GOT3 (cell line): ENCODE measurements around the gene SMIM9.

Experiments used
- DNase-seq: peaks from one replicate; lab custom pipeline; 2025; ENCODE audit warnings: mixed read lengths; lab: John Stamatoyannopoulos, UW

SMIM9 gene

GRCh38 chrX:154780968-154781367 is 53.5 kb downstream of the SMIM9 start:
- DNase-seq: no peak

GRCh38 chrX:154779261-154779660 is 55.2 kb downstream of the SMIM9 start:
- DNase-seq: no peak

- DNase-seq: no peak
These were observed 57.7 kb downstream of the SMIM9 start for GRCh38 chrX:154776753-154777152.

GRCh38 chrX:154775419-154776349 is 58.8 kb downstream of the SMIM9 start:
- no peak for DNase-seq

GRCh38 chrX:154774622-154775021 is 59.8 kb downstream of the SMIM9 start:
- no peak for DNase-seq
